GM19372 (cell line): Measurements from ENCODE around the gene KLF7.

Experiments used
- ATAC-seq: cut with Tn5 transposase; IDR thresholded peaks from one replicate; pipeline ENCODE4 v1.9.1; 2021; ENCODE audit warnings: mild to moderate bottlenecking, low read depth, moderate library complexity; ENCODE audit not compliant: unreplicated experiment

The KLF7 gene

GRCh38 chr2:207167099-207167923 is 1.6 kb upstream of the KLF7 start:
- ATAC-seq: peak; percentile 1

GRCh38 chr2:207166349-207167098 is 776 bp upstream of the KLF7 start:
- ATAC-seq: peak; percentile 44

- ATAC-seq: peak; percentile 93
Observed at GRCh38 chr2:207166039-207166348, 246 bp upstream of the KLF7 start.

GRCh38 chr2:207164006-207164831 is 1.5 kb downstream of the KLF7 start:
- no peak for ATAC-seq

- no peak for ATAC-seq
Observed at GRCh38 chr2:207163756-207164005, 2.1 kb downstream of the KLF7 start.

GRCh38 chr2:207163053-207163755 is 2.5 kb downstream of the KLF7 start:
- ATAC-seq: no peak

GRCh38 chr2:207162316-207162715 is 3.4 kb downstream of the KLF7 start:
- ATAC-seq: no peak

- no peak for ATAC-seq
Observed at GRCh38 chr2:207161247-207162123, 4.3 kb downstream of the KLF7 start.

GRCh38 chr2:207160115-207160514 is 5.6 kb downstream of the KLF7 start:
- no peak for ATAC-seq

GRCh38 chr2:207159002-207159401 is 6.7 kb downstream of the KLF7 start:
- no peak for ATAC-seq

- no peak for ATAC-seq
Observed at GRCh38 chr2:207157731-207158130, 8.0 kb downstream of the KLF7 start.

- no peak for ATAC-seq
Observed at GRCh38 chr2:207157162-207157481, 8.6 kb downstream of the KLF7 start.

- peak; percentile 46 for ATAC-seq
Observed at GRCh38 chr2:207156451-207157161, 9.1 kb downstream of the KLF7 start.

- ATAC-seq: no peak
Observed at GRCh38 chr2:207155516-207156444, 10.0 kb downstream of the KLF7 start.

GRCh38 chr2:207154556-207155510 is 10.9 kb downstream of the KLF7 start:
- no peak for ATAC-seq

GRCh38 chr2:207153266-207153975 is 12.3 kb downstream of the KLF7 start:
- ATAC-seq: no peak

- no peak for ATAC-seq
Observed at GRCh38 chr2:207151048-207151447, 14.7 kb downstream of the KLF7 start.
